Right forelimb (tissue), 1 donor: Measurements from ENCODE around the gene EI24.
A peak's percentile ranks its signal among the peaks of the same experiment; 100 is the strongest.

Experiments used
- DNase-seq: peaks from one replicate; pipeline ENCODE4 v3.0.0-alpha.2; 2018

The EI24 gene

GRCh38 chr11:125583496-125583895 is 14.2 kb downstream of the EI24 start:
- DNase-seq, result no peak

DNA sequence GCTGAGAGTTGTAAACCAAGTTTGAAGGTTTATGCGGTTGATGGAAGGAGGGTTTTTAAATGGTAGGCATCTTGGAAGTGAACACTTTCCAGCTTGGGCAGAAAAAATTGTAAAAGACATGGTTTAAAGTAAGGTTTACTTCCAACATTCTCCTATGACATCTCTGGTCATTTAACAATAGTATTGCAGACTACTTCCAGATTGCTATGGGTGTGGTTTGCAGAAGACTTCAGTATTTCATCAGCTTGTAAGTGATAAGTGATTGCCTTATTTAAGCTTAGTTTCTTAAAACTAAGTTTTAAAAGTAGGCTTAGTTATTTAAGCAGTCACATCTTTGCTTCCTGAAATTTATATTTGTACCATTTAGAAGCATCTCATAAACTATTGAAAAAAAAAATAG is 16.2 kb downstream of the EI24 start:
- no peak for DNase-seq

- DNase-seq, result no peak
Observed at GRCh38 chr11:125586623-125587022, 17.3 kb downstream of the EI24 start.

GRCh38 chr11:125587480-125587879 is 18.2 kb downstream of the EI24 start:
- no peak for DNase-seq

DNA sequence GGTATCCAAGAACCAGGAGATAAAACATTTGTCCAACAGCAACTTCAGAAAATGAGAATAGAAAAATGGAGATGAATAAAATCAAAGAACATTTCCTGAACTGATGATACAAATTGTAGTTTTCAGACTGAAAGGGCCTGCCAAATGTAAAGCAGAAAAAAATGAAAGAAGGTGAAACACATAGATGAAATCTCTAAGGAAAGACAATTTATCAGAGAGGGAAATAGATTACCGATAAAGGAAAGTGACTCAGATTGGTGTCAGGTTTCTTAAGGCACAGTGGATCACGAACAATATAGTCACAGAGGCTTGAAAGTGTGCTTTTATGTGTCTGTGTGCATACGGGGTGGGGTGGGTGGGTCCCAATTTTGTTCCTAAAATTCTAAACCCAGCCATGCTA is 19.2 kb downstream of the EI24 start:
- no peak for DNase-seq

DNA sequence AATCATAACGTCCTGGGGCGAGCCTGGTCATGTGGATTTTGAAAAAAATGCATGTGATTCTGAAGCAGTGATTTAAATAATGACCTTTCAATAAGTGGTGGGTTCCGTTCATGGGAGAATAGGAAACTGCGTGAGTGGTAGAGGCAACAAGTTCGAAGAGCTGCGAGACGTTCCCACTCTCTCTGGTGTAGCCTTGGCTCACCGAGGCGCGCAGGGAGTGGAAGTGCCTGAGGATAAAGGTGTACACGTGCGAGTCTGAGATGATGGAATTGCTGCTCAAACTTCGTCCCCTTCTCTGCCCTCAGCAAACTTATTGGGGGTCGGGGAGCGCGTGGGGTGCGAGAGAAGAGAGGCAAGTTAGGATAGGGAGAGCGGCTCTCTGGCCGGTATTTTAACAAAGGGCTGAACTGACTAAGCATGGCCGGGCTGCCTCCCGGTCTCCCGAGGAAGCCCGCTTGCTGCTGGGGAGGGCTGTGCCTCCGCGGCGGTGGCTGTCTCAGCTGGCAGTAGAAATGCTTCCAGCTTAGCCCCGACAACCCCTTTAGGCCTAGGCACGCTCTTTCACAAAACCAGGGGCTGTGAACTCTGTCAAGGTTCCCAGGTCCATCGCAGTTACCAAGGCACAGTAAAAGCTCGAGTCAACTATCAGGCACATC is 22.5 kb downstream of the EI24 start:
- DNase-seq, result peak; percentile 78

DNA sequence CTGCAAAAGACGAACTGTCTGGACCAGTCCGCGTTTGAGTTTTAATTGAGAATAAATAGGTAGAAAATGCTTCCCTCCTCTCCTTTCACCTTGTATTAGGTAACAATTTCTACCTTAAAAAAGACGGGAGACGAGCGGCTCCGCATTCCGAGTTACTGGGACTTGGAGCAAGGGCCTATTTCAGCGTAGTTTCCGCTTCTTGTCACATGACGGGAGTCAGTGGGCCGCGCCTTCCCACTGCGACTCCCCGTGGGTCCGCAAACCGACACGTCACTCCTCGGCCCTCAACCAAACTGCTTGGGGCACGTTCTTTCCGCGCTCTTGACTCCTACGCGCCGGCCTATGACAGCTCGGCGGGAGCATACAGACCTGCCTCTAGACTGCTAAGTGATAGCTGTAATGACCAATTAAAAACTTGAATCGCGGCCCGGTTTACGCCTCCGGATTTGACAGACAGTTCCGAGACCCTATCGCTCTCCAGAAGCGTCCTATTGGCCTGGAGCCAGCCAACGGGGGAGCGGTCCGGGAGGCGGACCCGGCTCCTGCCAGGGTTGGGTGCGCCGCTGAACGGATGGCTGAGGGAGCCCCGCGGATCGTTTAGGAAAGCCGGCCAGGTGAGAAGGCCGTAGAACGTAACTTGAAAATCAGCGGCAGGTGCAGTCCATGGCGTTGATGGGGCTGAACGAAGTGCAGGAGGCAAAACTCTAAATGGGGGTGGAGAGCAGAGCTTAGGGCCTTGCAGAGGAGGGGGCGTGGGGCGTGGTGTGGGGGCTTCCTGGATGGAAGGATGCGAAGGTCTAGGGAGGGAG is 23.2 kb downstream of the EI24 start, which contains the start of gene STT3A:
Gene STT3A, plus strand, starts transcription at position 548 of the 809 bp plus-strand sequence. CDS start 3,064 bp downstream, outside the sequence.
- DNase-seq, result peak; percentile 99

DNA sequence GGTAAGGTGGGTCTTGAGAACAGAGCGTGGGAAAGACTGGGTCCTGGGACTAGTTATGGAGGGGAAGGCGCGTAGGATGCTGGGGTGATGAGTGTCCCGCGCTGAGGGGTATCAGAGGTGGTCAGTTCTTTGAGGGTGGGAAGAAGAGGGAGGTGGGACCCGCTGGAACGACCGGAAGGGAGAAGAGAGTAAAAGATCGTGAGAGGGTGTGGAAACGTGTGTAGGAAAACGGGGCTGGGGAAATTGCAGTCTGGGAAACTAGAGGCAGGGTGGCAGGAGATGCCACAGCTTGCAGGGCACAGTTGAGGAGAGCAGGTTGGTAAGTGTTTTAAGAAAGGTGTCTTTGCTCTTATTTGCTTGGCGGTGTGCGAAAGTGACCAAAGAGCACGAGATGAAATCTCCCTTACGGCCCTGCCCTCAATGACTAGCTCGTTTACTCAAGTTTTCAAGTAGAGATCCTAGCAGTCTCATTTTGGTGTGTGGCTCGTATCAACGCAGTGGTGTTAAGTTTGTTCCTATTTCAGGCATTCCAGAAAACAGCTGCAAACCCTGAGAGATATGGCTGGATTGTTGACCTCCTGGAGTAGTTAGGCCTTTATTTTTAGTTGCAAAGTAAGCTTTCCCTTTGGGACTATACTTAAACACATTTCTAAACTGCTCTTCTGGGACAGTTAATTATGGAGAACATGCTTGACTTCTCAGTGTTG is 24.0 kb downstream of the EI24 start:
- no peak for DNase-seq

DNA sequence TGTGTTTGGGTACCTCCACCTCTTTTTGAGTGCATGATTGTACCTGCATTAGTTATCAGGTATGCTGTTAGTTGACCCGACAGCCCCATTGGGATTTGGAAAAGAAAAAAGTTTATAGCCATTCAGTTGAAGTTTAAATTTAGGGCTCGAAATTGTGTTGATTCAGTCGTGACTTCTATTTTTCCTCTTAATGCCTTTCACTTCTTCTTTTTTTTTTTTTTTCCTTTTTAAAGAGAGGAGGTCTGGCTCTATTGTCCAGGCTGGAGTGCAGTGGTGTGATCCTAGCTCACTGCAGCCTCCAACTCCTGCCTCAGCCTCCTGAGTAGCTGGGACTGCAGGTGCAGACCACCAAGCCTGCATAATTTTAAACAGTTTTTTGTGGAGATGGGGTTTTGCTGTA is 25.7 kb downstream of the EI24 start:
- no peak for DNase-seq

GRCh38 chr11:125600663-125601062 is 31.4 kb downstream of the EI24 start:
- DNase-seq, result no peak

DNA sequence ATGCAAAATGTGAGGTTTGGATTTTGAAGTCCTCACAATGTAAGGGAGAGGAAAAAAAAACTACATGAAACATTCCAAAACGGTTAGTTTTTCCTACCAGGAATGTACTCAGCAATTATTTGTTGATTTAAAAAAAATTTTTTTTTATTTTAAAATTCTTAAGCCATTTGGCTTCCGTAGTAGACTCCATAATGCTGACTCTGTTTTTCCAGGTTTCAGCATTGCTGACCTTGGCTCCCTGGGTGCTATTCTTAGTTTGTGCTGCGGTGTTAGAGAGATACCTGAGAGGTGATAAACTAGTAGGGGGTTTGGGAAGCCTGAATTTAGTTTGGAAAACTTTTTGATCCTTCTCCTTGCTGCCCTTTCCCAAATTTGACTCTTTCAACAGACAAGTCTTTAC is 33.9 kb downstream of the EI24 start:
- no peak for DNase-seq

DNA sequence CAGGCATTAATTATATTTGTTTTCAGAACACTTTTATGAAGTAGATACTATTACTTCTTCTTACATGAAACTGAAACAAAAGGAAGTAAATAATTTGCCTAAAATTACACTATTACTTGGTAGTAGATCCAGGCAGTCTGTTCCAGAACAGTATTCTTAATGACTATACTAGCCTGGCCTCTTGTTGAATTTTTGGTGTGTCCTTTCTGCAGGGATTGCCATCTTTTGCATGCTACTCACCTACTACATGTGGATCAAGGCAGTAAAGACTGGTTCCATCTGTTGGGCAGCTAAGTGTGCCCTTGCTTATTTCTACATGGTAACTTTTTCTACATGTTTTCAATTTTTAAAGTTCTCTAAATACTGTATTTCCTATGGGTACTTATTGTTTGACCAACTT is 36.1 kb downstream of the EI24 start:
- no peak for DNase-seq

GRCh38 chr11:125609545-125609944 is 40.3 kb downstream of the EI24 start:
- no peak for DNase-seq

DNA sequence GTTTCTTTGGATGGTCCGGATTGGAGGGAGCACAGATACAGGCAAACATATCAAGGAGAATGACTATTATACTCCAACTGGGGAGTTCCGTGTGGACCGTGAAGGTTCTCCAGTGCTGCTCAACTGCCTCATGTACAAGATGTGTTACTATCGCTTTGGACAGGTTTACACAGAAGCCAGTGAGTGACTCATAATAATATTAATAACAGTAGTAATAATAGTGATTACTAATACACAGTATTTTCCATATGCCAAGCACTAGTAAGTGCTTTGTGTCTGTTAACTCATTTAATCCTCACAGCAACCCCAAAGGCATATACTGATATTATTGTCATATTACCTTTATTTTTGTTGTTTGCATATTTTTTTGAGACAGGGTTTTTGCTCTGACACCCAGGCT is 49.1 kb downstream of the EI24 start:
- no peak for DNase-seq

- no peak for DNase-seq
Observed at GRCh38 chr11:125621995-125622394, 52.7 kb downstream of the EI24 start.

DNA sequence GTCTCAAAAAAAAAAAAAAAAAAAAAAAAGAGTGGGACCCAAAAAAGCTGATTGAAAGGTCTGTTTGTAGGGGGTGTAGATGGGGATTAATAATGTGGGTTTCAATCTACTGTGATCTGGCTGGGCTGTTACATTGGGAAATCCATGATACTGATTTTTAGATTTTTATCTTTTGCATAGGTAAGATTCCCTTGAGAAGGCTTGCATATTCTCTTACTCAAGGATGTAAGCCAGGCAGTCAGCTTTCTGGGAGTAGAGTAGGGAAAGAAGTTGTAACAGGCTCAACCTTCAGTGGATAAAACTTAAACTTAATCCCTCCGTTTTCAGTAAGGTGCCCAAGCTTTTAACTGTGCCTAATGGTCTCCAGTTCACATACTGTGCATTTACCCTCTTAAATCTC is 53.8 kb downstream of the EI24 start:
- no peak for DNase-seq

- DNase-seq, result no peak
Observed at GRCh38 chr11:125624756-125625213, 55.5 kb downstream of the EI24 start, which contains the start of gene CHEK1. CHEK1 (plus strand) TSS chr11:125625163; CDS start chr11:125626769, 1,606 bp downstream.

- no peak for DNase-seq
Observed at GRCh38 chr11:125625225-125625629, 56.0 kb downstream of the EI24 start.

DNA sequence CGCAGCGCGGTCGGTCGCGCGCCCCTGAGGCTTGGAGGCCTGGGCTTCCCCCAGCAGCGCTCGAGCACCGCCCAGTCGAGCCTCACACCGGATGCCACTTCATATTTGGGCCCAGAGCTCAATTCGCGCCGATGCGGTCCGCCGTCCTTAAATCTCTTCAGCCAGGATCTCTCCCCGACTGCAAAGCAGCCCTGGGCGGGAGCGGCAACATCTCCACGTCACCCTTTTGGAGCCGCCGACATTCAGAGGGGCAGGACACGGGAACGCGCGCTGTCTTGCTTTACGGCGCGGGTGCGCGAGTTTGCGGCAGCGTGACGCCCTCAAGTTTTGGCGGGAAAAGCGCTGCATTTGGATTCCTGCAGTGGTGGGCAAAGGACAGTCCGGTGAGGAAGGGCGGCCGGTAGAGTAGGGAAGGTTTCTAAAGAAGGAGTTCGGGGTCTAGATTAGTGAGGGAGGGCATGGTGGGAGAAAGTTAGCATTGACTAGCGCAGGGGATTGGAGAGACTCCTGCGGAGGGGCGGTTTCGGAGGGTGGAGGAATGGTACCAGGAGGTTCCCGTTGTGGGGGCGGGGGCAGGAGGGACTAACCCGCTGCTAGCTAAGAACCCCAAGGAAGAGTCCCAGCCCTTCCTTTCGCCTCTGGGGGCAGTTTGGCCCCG is 56.5 kb downstream of the EI24 start:
- peak; percentile 97 for DNase-seq

GRCh38 chr11:125626288-125626950 is 57.1 kb downstream of the EI24 start:
- DNase-seq, result no peak

GRCh38 chr11:125627236-125627910 is 58.1 kb downstream of the EI24 start:
- no peak for DNase-seq
